ENCODE results near the gene GPSM1. TPM values are rescaled to one million over a fixed set of nuclear protein-coding genes. Genes with fewer than 3 reads are reported as not detected.
A peak's percentile ranks its signal among the peaks of the same experiment; 100 is the strongest.
"Not testable (repeated sequence)": the region's sequence is repeated elsewhere in the genome, so short reads cannot be mapped to it uniquely, and the experiment has no call there.

The GPSM1 gene
- total RNA-seq, 1 donor from 2014 or later = 19.2 TPM

DNA sequence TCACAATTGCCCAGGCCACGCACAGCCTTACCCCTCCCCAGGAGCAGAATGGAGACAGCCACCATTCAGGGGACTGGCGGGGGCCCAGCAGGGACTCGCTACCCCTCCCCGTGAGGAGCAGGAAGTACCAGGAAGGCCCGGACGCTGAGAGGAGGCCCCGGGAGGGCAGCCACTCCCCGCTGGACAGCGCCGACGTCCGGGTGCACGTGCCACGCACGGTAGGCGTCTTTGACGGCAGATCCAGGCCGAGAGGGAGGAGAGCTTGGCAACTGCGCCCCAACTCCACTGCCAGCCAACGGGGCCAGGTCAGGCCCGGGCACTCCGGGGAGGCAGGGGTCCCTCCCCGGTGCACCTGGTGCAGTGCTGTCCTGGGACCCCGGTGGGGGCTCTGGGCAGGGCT lies 22.2 kb downstream of the GPSM1 start:
- H3K27ac ChIP-seq = no peak overlapping the region
- H3K36me3 ChIP-seq = peaks cover 4% of the 10 kb centered on the region
- intact Hi-C loops (cut with DNase I) = no loop called here
- DNase-seq = no peak
- H3K9me3 ChIP-seq = no peaks in the 10 kb centered on the region
- peaks cover 46% of the 10 kb centered on the region for H3K4me1 ChIP-seq
- TF ChIP-seq, protein P1, sequence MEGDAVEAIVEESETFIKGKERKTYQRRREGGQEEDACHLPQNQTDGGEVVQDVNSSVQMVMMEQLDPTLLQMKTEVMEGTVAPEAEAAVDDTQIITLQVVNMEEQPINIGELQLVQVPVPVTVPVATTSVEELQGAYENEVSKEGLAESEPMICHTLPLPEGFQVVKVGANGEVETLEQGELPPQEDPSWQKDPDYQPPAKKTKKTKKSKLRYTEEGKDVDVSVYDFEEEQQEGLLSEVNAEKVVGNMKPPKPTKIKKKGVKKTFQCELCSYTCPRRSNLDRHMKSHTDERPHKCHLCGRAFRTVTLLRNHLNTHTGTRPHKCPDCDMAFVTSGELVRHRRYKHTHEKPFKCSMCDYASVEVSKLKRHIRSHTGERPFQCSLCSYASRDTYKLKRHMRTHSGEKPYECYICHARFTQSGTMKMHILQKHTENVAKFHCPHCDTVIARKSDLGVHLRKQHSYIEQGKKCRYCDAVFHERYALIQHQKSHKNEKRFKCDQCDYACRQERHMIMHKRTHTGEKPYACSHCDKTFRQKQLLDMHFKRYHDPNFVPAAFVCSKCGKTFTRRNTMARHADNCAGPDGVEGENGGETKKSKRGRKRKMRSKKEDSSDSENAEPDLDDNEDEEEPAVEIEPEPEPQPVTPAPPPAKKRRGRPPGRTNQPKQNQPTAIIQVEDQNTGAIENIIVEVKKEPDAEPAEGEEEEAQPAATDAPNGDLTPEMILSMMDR (IDR thresholded peaks at IDR 0.05) = no peak
- H3K27me3 ChIP-seq (ENCODE audit: low read depth) = no peaks in the 10 kb centered on the region
- H3K4me3 ChIP-seq = no peak overlapping the region
- no peak for ATAC-seq

DNA sequence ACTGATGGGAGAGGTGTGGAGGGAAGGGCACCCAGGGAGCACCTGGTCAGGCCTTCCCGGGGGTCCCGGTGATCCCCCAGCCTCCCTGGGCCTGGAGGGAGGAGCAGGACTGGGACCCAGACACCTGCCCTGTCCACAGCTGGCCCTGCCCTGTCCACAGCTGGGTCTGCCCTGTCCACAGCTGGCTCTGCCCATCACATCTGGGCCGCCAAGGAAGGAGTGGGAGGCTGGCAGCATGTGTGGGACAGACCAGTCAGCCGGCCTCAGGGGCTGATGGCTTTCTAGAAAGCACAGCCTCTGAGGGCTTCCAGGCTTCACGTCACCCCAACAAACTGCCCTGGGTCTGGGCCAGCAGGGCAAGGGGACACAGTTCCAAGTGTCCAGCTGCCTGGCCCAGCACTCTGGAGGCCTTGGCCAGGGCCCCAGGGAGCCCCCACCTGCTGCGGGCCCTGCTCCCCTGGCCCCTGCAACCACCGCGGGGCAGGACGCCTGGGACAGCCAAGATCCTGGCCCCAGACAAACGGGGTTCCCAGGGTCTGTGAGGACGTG lies 24.0 kb downstream of the GPSM1 start:
- Histone ChIP-seq H3K4me3 (no peak overlapping the region), H3K27ac (no peak overlapping the region)
- intact Hi-C loops (cut with DNase I) = no loop called here

DNA sequence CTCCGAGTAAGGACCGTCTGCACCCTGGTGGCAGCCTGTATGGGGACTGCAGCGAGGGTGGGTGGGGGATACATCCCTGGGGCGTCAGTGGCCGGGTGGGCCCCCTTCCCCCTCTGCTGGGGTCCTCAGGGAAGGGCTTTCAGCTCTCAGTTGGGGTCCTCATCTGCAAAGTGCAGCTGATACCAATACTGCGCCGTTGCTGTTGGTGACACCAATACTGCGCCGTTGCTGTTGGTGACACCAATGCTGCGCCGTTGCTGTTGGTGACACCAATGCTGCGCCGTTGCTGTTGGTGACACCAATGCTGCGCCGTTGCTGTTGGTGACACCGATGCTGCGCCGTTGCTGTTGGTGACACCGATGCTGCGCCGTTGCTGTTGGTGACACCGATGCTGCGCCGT lies 24.5 kb downstream of the GPSM1 start:
- not testable (repeated sequence) for H3K4me3 ChIP-seq

More for the DNA sequence above, 24.0 kb downstream of the GPSM1 start:
- peaks cover 31% of the 10 kb centered on the region for H3K4me1 ChIP-seq
- TF ChIP-seq, protein P1 (IDR thresholded peaks at IDR 0.05) = no peak
- no peaks in the 10 kb centered on the region for H3K27me3 ChIP-seq (ENCODE audit: low read depth)
- no peak for ATAC-seq
- DNase-seq = no peak
- H3K36me3 ChIP-seq = peaks cover 4% of the 10 kb centered on the region
- H3K9me3 ChIP-seq = no peaks in the 10 kb centered on the region

DNA sequence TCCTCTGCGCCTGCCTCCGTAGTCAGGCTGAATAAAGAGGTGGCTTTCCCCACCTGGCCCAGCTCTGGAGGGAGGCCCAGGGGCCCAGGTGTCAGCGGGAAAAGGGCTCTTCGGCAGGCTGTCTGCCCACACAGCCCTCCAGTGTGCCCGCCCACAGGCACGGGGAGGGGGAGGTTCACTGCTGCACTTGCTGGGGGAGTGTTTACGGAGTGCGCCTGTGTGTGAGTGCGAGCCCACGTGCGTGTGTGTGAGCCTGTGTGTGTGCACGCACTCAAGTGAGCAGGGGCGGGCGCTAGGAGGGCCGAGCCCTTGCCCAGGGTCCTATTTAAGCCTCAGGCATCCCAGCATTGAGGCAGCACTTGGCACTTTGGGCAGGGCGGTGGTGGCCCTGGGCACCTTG lies 25.3 kb downstream of the GPSM1 start:
- intact Hi-C loops (cut with DNase I) = no loop called here
- Histone ChIP-seq H3K4me3 (no peak overlapping the region), H3K4me1 (peaks cover 19% of the 10 kb centered on the region), H3K27ac (no peak overlapping the region), H3K36me3 (peaks cover 7% of the 10 kb centered on the region), H3K27me3 (ENCODE audit: low read depth) (no peaks in the 10 kb centered on the region), H3K9me3 (no peaks in the 10 kb centered on the region)
- DNase-seq (peak; percentile 68), ATAC-seq (peak; percentile 69 to 70)
- TF ChIP-seq, protein P1 (IDR thresholded peaks at IDR 0.05) = no peak

More for the DNA sequence above, 24.5 kb downstream of the GPSM1 start:
- H3K4me1 ChIP-seq = peaks cover 27% of the 10 kb centered on the region
- H3K27me3 ChIP-seq (ENCODE audit: low read depth); H3K36me3 ChIP-seq; ATAC-seq; H3K27ac ChIP-seq; DNase-seq; intact Hi-C loops (cut with DNase I); H3K9me3 ChIP-seq: not testable (repeated sequence)

DNA sequence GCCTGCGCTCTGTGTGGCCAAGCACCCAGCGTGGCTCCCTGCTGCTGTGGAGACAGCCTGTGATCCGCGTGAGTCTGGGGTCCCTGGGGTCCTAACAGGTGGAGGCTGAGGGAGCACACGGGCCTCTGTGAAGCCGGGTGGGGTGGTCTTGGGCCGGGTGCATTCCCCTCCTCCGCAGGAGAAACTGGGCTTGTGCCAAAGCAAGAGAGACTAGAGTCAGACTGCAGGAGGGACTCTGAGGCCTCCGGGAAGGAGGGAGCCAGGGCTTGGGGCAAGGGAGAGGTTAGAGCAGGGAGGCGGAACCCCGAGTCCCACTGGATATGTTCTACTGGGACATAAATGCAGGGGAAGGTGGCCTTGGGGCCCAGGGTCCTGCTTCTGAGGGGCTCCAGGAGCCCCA lies 25.7 kb downstream of the GPSM1 start:
- TF ChIP-seq, protein P1 (IDR thresholded peaks at IDR 0.05) = no peak
- H3K9me3 ChIP-seq = no peaks in the 10 kb centered on the region
- H3K4me3 ChIP-seq = no peak overlapping the region
- ATAC-seq = no peak
- H3K4me1 ChIP-seq = peaks cover 17% of the 10 kb centered on the region
- intact Hi-C loops (cut with DNase I) = no loop called here
- no peak for DNase-seq
- H3K27ac ChIP-seq = no peak overlapping the region
- H3K27me3 ChIP-seq (ENCODE audit: low read depth) = no peaks in the 10 kb centered on the region
- H3K36me3 ChIP-seq = peaks cover 11% of the 10 kb centered on the region

DNA sequence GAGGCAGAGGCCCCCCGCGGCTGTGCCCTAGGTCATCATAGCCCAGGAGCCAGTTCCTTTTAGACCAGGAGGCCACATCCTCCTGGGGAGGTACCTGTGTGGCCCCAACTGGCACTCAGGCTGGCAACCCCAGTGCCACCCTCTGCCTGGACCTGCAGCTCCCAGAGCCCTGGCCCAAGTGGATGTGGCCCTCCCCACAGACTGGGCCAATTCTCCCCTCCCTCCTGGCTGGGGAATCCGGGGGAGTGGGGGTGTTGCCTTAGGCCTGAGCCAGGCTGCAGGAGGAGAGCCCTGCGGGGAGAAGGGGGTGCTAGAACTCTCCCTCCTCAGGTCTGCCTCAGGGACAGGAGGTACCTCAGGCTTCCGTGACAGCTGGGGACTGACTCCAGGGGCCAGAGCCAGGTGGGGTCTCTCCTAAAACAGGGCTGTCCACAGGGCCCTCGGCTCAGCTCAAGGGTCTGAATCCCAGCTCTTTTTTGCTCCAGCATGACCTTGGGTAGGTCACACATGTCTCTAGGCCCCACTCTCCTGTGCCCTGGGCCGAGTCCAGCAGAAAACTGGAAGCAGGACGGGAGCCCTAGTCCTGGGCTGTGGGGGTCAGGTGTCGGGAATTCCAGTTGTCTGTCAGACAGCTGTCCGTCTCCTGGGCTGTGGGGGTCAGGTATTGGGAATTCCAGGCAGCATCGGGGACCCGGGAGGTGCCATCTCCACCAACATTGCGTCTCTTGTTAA lies 26.6 kb downstream of the GPSM1 start:
- H3K4me1 ChIP-seq = peaks cover 17% of the 10 kb centered on the region
- no peaks in the 10 kb centered on the region for H3K27me3 ChIP-seq (ENCODE audit: low read depth)
- intact Hi-C loops (cut with DNase I) = no loop called here
- DNase-seq = no peak
- TF ChIP-seq, protein P1 (IDR thresholded peaks at IDR 0.05) = no peak
- no peak overlapping the region for H3K4me3 ChIP-seq
- no peak for ATAC-seq
- H3K27ac ChIP-seq = peak overlapping the region; percentile 24
- no peaks in the 10 kb centered on the region for H3K9me3 ChIP-seq
- H3K36me3 ChIP-seq = peaks cover 14% of the 10 kb centered on the region

Measured in lower lobe of right lung (tissue), 2 donors.